ENCODE measurements around the gene CENPX.

GRCh38 chr17:81990836-81991683, 31.6 kb downstream of the CENPX start:
- TF ChIP-seq CTCF (IDR thresholded peaks at IDR 0.05): no peak
- TF ChIP-seq ZFX (IDR thresholded peaks at IDR 0.05; ENCODE audit: borderline replicate concordance): no peak

Data from 22Rv1 (cell line).